ENCODE data around the gene CPM. TPM values are rescaled to one million over a fixed set of nuclear protein-coding genes. Genes with fewer than 3 reads are reported as not detected.

CPM gene
- total and polyA plus RNA-seq, 10 of the 15 experiments (the other 5 are each of a cell fraction or from before 2014, with no cell fraction given), result 0.06 to 1.7 (median 0.41) TPM

- ChIA-PET CTCF (no interaction called here), RAD21 (ENCODE audit: unreplicated experiment) (no interaction called here), SMC1A (ENCODE audit: uncharacterized antibody, unreplicated experiment) (interaction anchor here (0.6 to 0.8 kb wide), 3 partner anchors 21 to 120 kb away, joined by 3 read pairs; no protein-coding TSS in a partner anchor), POLR2A (no interaction called here)
- intact Hi-C loops (cut with micrococcal nuclease; ENCODE audit: unreplicated experiment) (no loop called here), in situ Hi-C loops (cut with MboI) (no loop called here)
- Histone ChIP-seq H3K9ac (ENCODE audit: control insufficient read depth, insufficient read depth, low read length) (no peak overlapping the region), H3K4me1 (ENCODE audit: control insufficient read depth, insufficient read depth, low read length) (no peaks in the 10 kb centered on the region), H3K27ac (ENCODE audit: control insufficient read depth, insufficient read depth) (no peak overlapping the region), H3K79me2 (ENCODE audit: control insufficient read depth, insufficient read depth, low read length) (no peaks in the 10 kb centered on the region), H3K4me2 (ENCODE audit: control insufficient read depth, insufficient read depth) (no peak overlapping the region), H3K27me3 (replicated peaks in 1 of 2; ENCODE audit: control insufficient read depth in 2 of 2, insufficient read depth in 2 of 2, low read length in 1 of 2) (no peaks in the 10 kb centered on the region), H3K9me3 (replicated peaks; ENCODE audit: control insufficient read depth, insufficient read depth, low read length) (peaks cover 2% of the 10 kb centered on the region; the same call in 2 of the 3 replicates), H4K20me1 (ENCODE audit: control insufficient read depth, insufficient read depth) (no peaks in the 10 kb centered on the region), H3K4me3 (no peak overlapping the region), H3K36me3 (ENCODE audit: control insufficient read depth in 2 of 2, insufficient read depth in 2 of 2, low read length in 1 of 2) (no peaks in the 10 kb centered on the region), H2AFZ (ENCODE audit: control insufficient read depth, low read depth, low read length) (no peak overlapping the region)
- FAIRE-seq (no peak), ATAC-seq (no peak), DNase-seq (ENCODE audit: low read depth, low spot score) (no peak)
- BruUV-seq (replicated peaks), result no TSS peak
- 25% methylated on average over 4 of the region's 4 CpGs for WGBS (ENCODE audit: insufficient coverage, insufficient replicate concordance, low lambda C conversion rate, missing lambda C conversion rate)
- TF ChIP-seq E4F1 (IDR thresholded peaks at IDR 0.05; ENCODE audit: borderline replicate concordance, partially characterized antibody) (no peak), SMAD1 (IDR thresholded peaks at IDR 0.05; ENCODE audit: low read depth, partially characterized antibody) (no peak), IRF4 (IDR thresholded peaks at IDR 0.05; ENCODE audit: low read depth, low read length) (no peak), ESRRA (IDR thresholded peaks at IDR 0.05; ENCODE audit: low read length) (no peak), ZNF592 (IDR thresholded peaks at IDR 0.05) (no peak), CREM (IDR thresholded peaks at IDR 0.05; ENCODE audit: low read depth) (no peak), NFYA (IDR thresholded peaks at IDR 0.05; ENCODE audit: borderline replicate concordance, low read depth, low read length) (no peak), ZBED1 (IDR thresholded peaks at IDR 0.05; ENCODE audit: borderline replicate concordance) (no peak), KAT2A (conservative IDR thresholded peaks at IDR 0.05; ENCODE audit: control insufficient read depth, low read depth, low read length) (no peak), MEF2A (IDR thresholded peaks at IDR 0.05; ENCODE audit: insufficient read depth, low read depth, low read length) (no peak), RCOR1 (conservative IDR thresholded peaks at IDR 0.05; ENCODE audit: low read depth, low read length) (no peak), ATF3 (IDR thresholded peaks at IDR 0.05; ENCODE audit: borderline replicate concordance, extremely low read depth, low read depth, low read length) (no peak), POLR2A (IDR thresholded peaks at IDR 0.05; ENCODE audit: low read depth, low read length) (no peak), TBL1XR1 (IDR thresholded peaks at IDR 0.05; ENCODE audit: low read depth, low read length) (no peak), NBN (IDR thresholded peaks at IDR 0.05) (no peak), SPI1 (IDR thresholded peaks at IDR 0.05; ENCODE audit: borderline replicate concordance, insufficient read depth, low read depth, low read length) (no peak)
- TF ChIP-seq, protein P1, sequence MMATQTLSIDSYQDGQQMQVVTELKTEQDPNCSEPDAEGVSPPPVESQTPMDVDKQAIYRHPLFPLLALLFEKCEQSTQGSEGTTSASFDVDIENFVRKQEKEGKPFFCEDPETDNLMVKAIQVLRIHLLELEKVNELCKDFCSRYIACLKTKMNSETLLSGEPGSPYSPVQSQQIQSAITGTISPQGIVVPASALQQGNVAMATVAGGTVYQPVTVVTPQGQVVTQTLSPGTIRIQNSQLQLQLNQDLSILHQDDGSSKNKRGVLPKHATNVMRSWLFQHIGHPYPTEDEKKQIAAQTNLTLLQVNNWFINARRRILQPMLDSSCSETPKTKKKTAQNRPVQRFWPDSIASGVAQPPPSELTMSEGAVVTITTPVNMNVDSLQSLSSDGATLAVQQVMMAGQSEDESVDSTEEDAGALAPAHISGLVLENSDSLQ (IDR thresholded peaks at IDR 0.05), result no peak
These were observed 48.5 kb upstream of the CPM start for GRCh38 chr12:68981516-68981915.

All from GM12878 (cell line).